ENCODE results near the gene ENG.

The ENG gene

GRCh38 chr9:127790094-127790855 is 64.2 kb downstream of the ENG start:
- peaks cover 75% of the 10 kb centered on the region for H3K36me3 ChIP-seq (ENCODE audit: control insufficient read depth, low read length)
- H3K27me3 ChIP-seq (ENCODE audit: control insufficient read depth, low read length), result no peaks in the 10 kb centered on the region
- TF ChIP-seq EZH2phosphoT487 (IDR thresholded peaks at IDR 0.05; ENCODE audit: borderline replicate concordance, low read length) (no peak), CTCF (IDR thresholded peaks at IDR 0.05; ENCODE audit: low read depth, low read length, poor library complexity, severe bottlenecking) (no peak)
- H4K20me1 ChIP-seq (ENCODE audit: control insufficient read depth, insufficient read depth, low read depth, low read length), result peaks cover 35% of the 10 kb centered on the region
- peaks cover 20% of the 10 kb centered on the region for H3F3A ChIP-seq (ENCODE audit: control insufficient read depth, insufficient read depth)
- no peaks in the 10 kb centered on the region for H3K9me3 ChIP-seq (ENCODE audit: control insufficient read depth, insufficient read depth, low read length)
- H3K9me2 ChIP-seq (replicated peaks; ENCODE audit: control insufficient read depth, low read length), result no peaks in the 10 kb centered on the region
- no peak overlapping the region for H3K4me2 ChIP-seq (ENCODE audit: low read length)
- H3K4me1 ChIP-seq (ENCODE audit: control insufficient read depth, low read length), result peaks cover 19% of the 10 kb centered on the region
- H3K27ac ChIP-seq (ENCODE audit: low read depth, low read length), result no peak overlapping the region
- H3K79me2 ChIP-seq (ENCODE audit: control insufficient read depth, low read length), result peaks cover 47% of the 10 kb centered on the region
- H3K4me3 ChIP-seq (ENCODE audit: low read length), result no peak overlapping the region

- no peaks in the 10 kb centered on the region for H3K27me3 ChIP-seq (ENCODE audit: control insufficient read depth, low read length)
- H3K79me2 ChIP-seq (ENCODE audit: control insufficient read depth, low read length), result peaks cover 47% of the 10 kb centered on the region
- H4K20me1 ChIP-seq (ENCODE audit: control insufficient read depth, insufficient read depth, low read depth, low read length), result peaks cover 35% of the 10 kb centered on the region
- peaks cover 20% of the 10 kb centered on the region for H3F3A ChIP-seq (ENCODE audit: control insufficient read depth, insufficient read depth)
- H3K27ac ChIP-seq (ENCODE audit: low read depth, low read length), result no peak overlapping the region
- TF ChIP-seq EZH2phosphoT487 (IDR thresholded peaks at IDR 0.05; ENCODE audit: borderline replicate concordance, low read length) (no peak), CTCF (IDR thresholded peaks at IDR 0.05; ENCODE audit: low read depth, low read length, poor library complexity, severe bottlenecking) (no peak)
- peaks cover 70% of the 10 kb centered on the region for H3K36me3 ChIP-seq (ENCODE audit: control insufficient read depth, low read length)
- H3K9me2 ChIP-seq (replicated peaks; ENCODE audit: control insufficient read depth, low read length), result no peaks in the 10 kb centered on the region
- no peak overlapping the region for H3K4me2 ChIP-seq (ENCODE audit: low read length)
- H3K9me3 ChIP-seq (ENCODE audit: control insufficient read depth, insufficient read depth, low read length), result no peaks in the 10 kb centered on the region
- H3K4me1 ChIP-seq (ENCODE audit: control insufficient read depth, low read length), result peaks cover 16% of the 10 kb centered on the region
- H3K4me3 ChIP-seq (ENCODE audit: low read length), result no peak overlapping the region
These were observed 65.3 kb downstream of the ENG start for GRCh38 chr9:127789179-127789578.

- Histone ChIP-seq H3K79me2 (ENCODE audit: control insufficient read depth, low read length) (peaks cover 47% of the 10 kb centered on the region), H3K27me3 (ENCODE audit: control insufficient read depth, low read length) (no peaks in the 10 kb centered on the region), H3K9me3 (ENCODE audit: control insufficient read depth, insufficient read depth, low read length) (no peaks in the 10 kb centered on the region), H3K4me1 (ENCODE audit: control insufficient read depth, low read length) (peaks cover 23% of the 10 kb centered on the region), H3F3A (ENCODE audit: control insufficient read depth, insufficient read depth) (peaks cover 18% of the 10 kb centered on the region), H3K4me3 (ENCODE audit: low read length) (no peak overlapping the region), H3K27ac (ENCODE audit: low read depth, low read length) (no peak overlapping the region), H3K36me3 (ENCODE audit: control insufficient read depth, low read length) (peaks cover 70% of the 10 kb centered on the region), H3K9me2 (replicated peaks; ENCODE audit: control insufficient read depth, low read length) (no peaks in the 10 kb centered on the region), H3K4me2 (ENCODE audit: low read length) (no peak overlapping the region), H4K20me1 (ENCODE audit: control insufficient read depth, insufficient read depth, low read depth, low read length) (peaks cover 35% of the 10 kb centered on the region)
- no peak for TF ChIP-seq EZH2phosphoT487 (IDR thresholded peaks at IDR 0.05; ENCODE audit: borderline replicate concordance, low read length)
- TF ChIP-seq CTCF (IDR thresholded peaks at IDR 0.05; ENCODE audit: low read depth, low read length, poor library complexity, severe bottlenecking), result no peak
These were observed 66.0 kb downstream of the ENG start for GRCh38 chr9:127788337-127789011.

Measured in DOHH2 (cell line).